Body of pancreas (tissue), 4 donors: Measurements from ENCODE around the gene S100A11.

Experiments used
- CTCF ChIP-seq, 7 experiments: fragments of 450-650 bp in 4 of 7; fragments of 200-600 bp in 3 of 7; sonication (generic) in 3 of 7; IDR thresholded peaks; one replicate each; pipeline ENCODE4 v1.5.1; 2016 to 2019; ENCODE audit warnings: antibody characterized with exemption in 7 of 7
- POLR2A ChIP-seq, 3 donors: fragments of 450-650 bp; IDR thresholded peaks; one replicate each; pipeline ENCODE4 v1.6.1; 2016; ENCODE audit warnings: antibody characterized with exemption in 3 of 3, mild to moderate bottlenecking in 2 of 3

GRCh38 chr1:151997284-151997570 lies 39.6 kb downstream of the S100A11 start:
- no peak for TF ChIP-seq POLR2A (IDR thresholded peaks at IDR 0.05)
- TF ChIP-seq CTCF (IDR thresholded peaks at IDR 0.05), result no peak
